OCI-LY7 (cell line): ENCODE data around the gene POPDC2. TPM values are rescaled to one million over a fixed set of nuclear protein-coding genes. Genes with fewer than 3 reads are reported as not detected.
A peak's percentile ranks its signal among the peaks of the same experiment; 100 is the strongest.

Source experiments
- BruUV-seq: library from RNA; stranded (reverse); fragments of 400-500 nt; replicated peaks from 2 replicates; lab custom pipeline; 2021; lab: Mats Ljungman, UMichigan
- CTCF ChIA-PET: fragments of 300-600 bp; sonication (Branson Sonifier 250); formaldehyde crosslinking; loops from one replicate; lab custom pipeline; 2022; ENCODE audit warnings: antibody characterized with exemption; ENCODE audit not compliant: unreplicated experiment; lab: Charles Lee
- POLR2A ChIA-PET: fragments of 300-600 bp; sonication (Branson Sonifier 250); formaldehyde crosslinking; loops from one replicate; lab custom pipeline; 2022; ENCODE audit warnings: antibody characterized with exemption; lab: Charles Lee
- DNase-seq: peaks from one replicate; pipeline ENCODE4 v3.0.0-alpha.2; 2015; ENCODE audit warnings: low spot score
- H2AFZ ChIP-seq: fragments of 200-600 bp; sonication (generic), shearing (Covaris generic); 2 replicates; pipeline ENCODE4 v1.6.1; 2014; ENCODE audit warnings: mild to moderate bottlenecking, antibody characterized with exemption, low read length, moderate library complexity
- H3K27ac ChIP-seq: fragments of 200-600 bp; sonication (generic); 2 replicates; pipeline ENCODE4 v1.5.1; 2014; ENCODE audit warnings: mixed run types, low read depth, mild to moderate bottlenecking, moderate library complexity, low read length, inconsistent platforms; ENCODE audit not compliant: poor library complexity, severe bottlenecking
- H3K36me3 ChIP-seq: fragments of 200-600 bp; sonication (generic); 2 replicates; pipeline ENCODE4 v1.6.1; 2014; ENCODE audit warnings: mild to moderate bottlenecking, antibody characterized with exemption, low read length, moderate library complexity, mixed read lengths; ENCODE audit not compliant: insufficient read depth
- H3K4me1 ChIP-seq: fragments of 200-600 bp; sonication (generic); 2 replicates; pipeline ENCODE4 v1.5.1; 2014; ENCODE audit warnings: mild to moderate bottlenecking, low read length; ENCODE audit not compliant: insufficient read depth, poor library complexity, severe bottlenecking
- H3K4me2 ChIP-seq: fragments of 200-600 bp; sonication (generic); 2 replicates; pipeline ENCODE4 v1.6.1; 2014; ENCODE audit warnings: mild to moderate bottlenecking, low read length
- H3K4me3 ChIP-seq: fragments of 200-600 bp; sonication (generic); 2 replicates; pipeline ENCODE4 v1.5.1; 2014; ENCODE audit warnings: mild to moderate bottlenecking, low read depth, low read length; ENCODE audit not compliant: poor library complexity, severe bottlenecking
- H3K79me2 ChIP-seq: fragments of 200-600 bp; sonication (generic); 2 replicates; pipeline ENCODE4 v1.6.1; 2016; ENCODE audit warnings: low read depth, mild to moderate bottlenecking, low read length, moderate library complexity, mixed read lengths; ENCODE audit not compliant: insufficient read depth
- H3K9me2 ChIP-seq: fragments of 200-600 bp; sonication (generic); 2 replicates; pipeline ENCODE4 v1.6.1; 2016; ENCODE audit warnings: mild to moderate bottlenecking, low read length, mixed read lengths; ENCODE audit not compliant: insufficient read depth
- H3K9me3 ChIP-seq: fragments of 200-600 bp; sonication (generic); 2 replicates; pipeline ENCODE4 v1.6.1; 2014; ENCODE audit warnings: mild to moderate bottlenecking, mixed run types, low read length, mixed read lengths
- H4K20me1 ChIP-seq: fragments of 200-600 bp; sonication (generic); 2 replicates; pipeline ENCODE4 v1.6.1; 2014; ENCODE audit warnings: mild to moderate bottlenecking, antibody characterized with exemption, low read length, moderate library complexity, mixed read lengths; ENCODE audit not compliant: insufficient read depth
- CTCF ChIP-seq: fragments of 200-600 bp; sonication (generic); conservative IDR thresholded peaks from 2 replicates; pipeline ENCODE4 v1.5.1; 2014; ENCODE audit warnings: mild to moderate bottlenecking, antibody characterized with exemption, low read length, moderate library complexity, mixed read lengths
- EZH2phosphoT487 ChIP-seq: fragments of 200-600 bp; sonication (generic); IDR thresholded peaks from 2 replicates; pipeline ENCODE4 v1.6.1; 2018; ENCODE audit warnings: low read depth, borderline replicate concordance, mild to moderate bottlenecking, mixed run types, antibody characterized with exemption, low read length, moderate library complexity, mixed read lengths
- intact Hi-C: fragments of 100-400 bp; cut with micrococcal nuclease; formaldehyde crosslinking; loops from one replicate; pipeline ENCODE4 v1.10.0; 2022; ENCODE audit not compliant: unreplicated experiment
- total RNA-seq, 2 experiments: library from RNA; depleted of rRNA in 1 of 2; stranded (reverse); fragments of >200 nt in 1 of 2; shearing (Covaris generic) in 1 of 2; gene quantifications; 2 replicates each; pipeline ENCODE4 v1.2.3, GENCODE V29; 2014 to 2022

The POPDC2 gene
- total RNA-seq, 2 experiments from 2014 or later: 0.16 to 1.3 TPM

GRCh38 chr3:119702530-119703527, 42.4 kb upstream of the POPDC2 start, which contains the start of gene CFAP91:
Gene CFAP91 (plus strand): TSS chr3:119703022. CDS start chr3:119703099, 77 bp downstream.
- BruUV-seq: no TSS peak
- Histone ChIP-seq H3K4me2 (peak within 1 kb of the TSS; percentile 7; the same call in 1 of the 2 replicates), H2AFZ (no peak within 1 kb of the TSS), H3K9me3 (no peaks in the 10 kb centered on the region), H3K27ac (no peak within 1 kb of the TSS), H3K4me3 (no peak within 1 kb of the TSS), H3K4me1 (no peaks in the 10 kb centered on the region), H3K9me2 (no peaks in the 10 kb centered on the region), H4K20me1 (no peaks in the 10 kb centered on the region), H3K36me3 (no peaks in the 10 kb centered on the region), H3K79me2 (no peaks in the 10 kb centered on the region)
- TF ChIP-seq EZH2phosphoT487 (no peak), CTCF (no peak)
- no peak for DNase-seq
- ChIA-PET CTCF (no interaction called here), POLR2A (no interaction called here)
- intact Hi-C loops: no loop called here

- Histone ChIP-seq H3K4me1 (no peaks in the 10 kb centered on the region), H3K27ac (no peak overlapping the region), H3K36me3 (no peaks in the 10 kb centered on the region), H3K4me3 (no peak overlapping the region), H3K4me2 (no peak overlapping the region), H3K9me3 (no peaks in the 10 kb centered on the region), H4K20me1 (no peaks in the 10 kb centered on the region), H2AFZ (no peak overlapping the region), H3K79me2 (no peaks in the 10 kb centered on the region), H3K9me2 (no peaks in the 10 kb centered on the region)
- intact Hi-C loops: no loop called here
- ChIA-PET POLR2A (no interaction called here), CTCF (no interaction called here)
- TF ChIP-seq EZH2phosphoT487 (no peak), CTCF (no peak)
- BruUV-seq: no TSS peak
- no peak for DNase-seq
Measured at GRCh38 chr3:119700920-119701734, 40.7 kb upstream of the POPDC2 start.
